ENCODE data around the gene C7orf33. TPM values are rescaled to one million over a fixed set of nuclear protein-coding genes. Genes with fewer than 3 reads are reported as not detected.

Gene C7orf33
- total RNA-seq, 1 experiment from 2014 or later: not detected

- ChIA-PET POLR2A (no interaction called here), CTCF (no interaction called here)
- no peak for TF ChIP-seq CTCF (IDR thresholded peaks at IDR 0.05)
- no peak for TF ChIP-seq REST (IDR thresholded peaks at IDR 0.05; ENCODE audit: insufficient read depth in 1 of 2, low read depth in 2 of 2, low read length in 1 of 2)
- TF ChIP-seq SIN3A (IDR thresholded peaks at IDR 0.05; ENCODE audit: borderline replicate concordance, insufficient read depth, low read depth, low read length): no peak
- TF ChIP-seq TCF7L2 (IDR thresholded peaks at IDR 0.05; ENCODE audit: low read depth, low read length): no peak
- TF ChIP-seq POLR2AphosphoS5 (IDR thresholded peaks at IDR 0.05; ENCODE audit: low read depth, low read length): no peak
- H3K27me3 ChIP-seq (ENCODE audit: control insufficient read depth, insufficient read depth, low read length): no peaks in the 10 kb centered on the region
- H3K36me3 ChIP-seq (ENCODE audit: control insufficient read depth, insufficient read depth, low read length): no peaks in the 10 kb centered on the region
- in situ Hi-C loops (cut with HindIII; ENCODE audit: low pct_unique_long_range_greater_than_20kb, low sequenced_read_pairs): loop anchor here (10.0 kb wide), 1 partner anchor 45 kb away; no protein-coding TSS in a partner anchor
- BruUV-seq (replicated peaks): no TSS peak
- no peaks in the 10 kb centered on the region for H3K4me1 ChIP-seq (ENCODE audit: control insufficient read depth, insufficient read depth, low read length)
- intact Hi-C loops (cut with micrococcal nuclease; ENCODE audit: unreplicated experiment): no loop called here
- H3K9me3 ChIP-seq (ENCODE audit: control insufficient read depth, insufficient read depth, low read depth, low read length): no peaks in the 10 kb centered on the region
- H3K27ac ChIP-seq (ENCODE audit: low read length): no peak overlapping the region
- H3K4me3 ChIP-seq (ENCODE audit: low read depth in 2 of 2, low read length in 2 of 2): no peak overlapping the region
- DNase-seq (ENCODE audit: low read depth, low spot score) (no peak), ATAC-seq (no peak)
Observed at GRCh38 chr7:148579366-148579765, 11.2 kb upstream of the C7orf33 start.

GRCh38 chr7:148580446-148580845, 10.1 kb upstream of the C7orf33 start:
- DNase-seq (ENCODE audit: low read depth, low spot score) (no peak), ATAC-seq (no peak)
- H3K9me3 ChIP-seq (ENCODE audit: control insufficient read depth, insufficient read depth, low read depth, low read length): no peaks in the 10 kb centered on the region
- no peaks in the 10 kb centered on the region; the same call in 1 of the 2 replicates for H3K27me3 ChIP-seq (ENCODE audit: control insufficient read depth, insufficient read depth, low read length)
- no peaks in the 10 kb centered on the region for H3K4me1 ChIP-seq (ENCODE audit: control insufficient read depth, insufficient read depth, low read length)
- POLR2A ChIA-PET: no interaction called here
- intact Hi-C loops (cut with micrococcal nuclease; ENCODE audit: unreplicated experiment) (no loop called here), in situ Hi-C loops (cut with HindIII; ENCODE audit: low pct_unique_long_range_greater_than_20kb, low sequenced_read_pairs) (no loop called here)
- CTCF ChIA-PET: interaction anchor here (0.5 kb wide), 1 partner anchor 383 kb away, joined by 5 read pairs; no protein-coding TSS in a partner anchor
- no TSS peak for BruUV-seq (replicated peaks)
- TF ChIP-seq CTCF (IDR thresholded peaks at IDR 0.05) (no peak), POLR2AphosphoS5 (IDR thresholded peaks at IDR 0.05; ENCODE audit: low read depth, low read length) (no peak), SIN3A (IDR thresholded peaks at IDR 0.05; ENCODE audit: borderline replicate concordance, insufficient read depth, low read depth, low read length) (no peak)
- H3K4me3 ChIP-seq (ENCODE audit: low read depth in 2 of 2, low read length in 2 of 2): no peak overlapping the region
- H3K36me3 ChIP-seq (ENCODE audit: control insufficient read depth, insufficient read depth, low read length): no peaks in the 10 kb centered on the region
- no peak overlapping the region for H3K27ac ChIP-seq (ENCODE audit: low read length)

All from Panc1 (cell line).